GM19463 (cell line): ENCODE measurements around the gene KLHDC8A.

Experiments
- ATAC-seq: cut with Tn5 transposase; IDR thresholded peaks from one replicate; pipeline ENCODE4 v1.9.1; 2021; ENCODE audit warnings: mild to moderate bottlenecking, moderate library complexity; ENCODE audit not compliant: unreplicated experiment

KLHDC8A gene

DNA sequence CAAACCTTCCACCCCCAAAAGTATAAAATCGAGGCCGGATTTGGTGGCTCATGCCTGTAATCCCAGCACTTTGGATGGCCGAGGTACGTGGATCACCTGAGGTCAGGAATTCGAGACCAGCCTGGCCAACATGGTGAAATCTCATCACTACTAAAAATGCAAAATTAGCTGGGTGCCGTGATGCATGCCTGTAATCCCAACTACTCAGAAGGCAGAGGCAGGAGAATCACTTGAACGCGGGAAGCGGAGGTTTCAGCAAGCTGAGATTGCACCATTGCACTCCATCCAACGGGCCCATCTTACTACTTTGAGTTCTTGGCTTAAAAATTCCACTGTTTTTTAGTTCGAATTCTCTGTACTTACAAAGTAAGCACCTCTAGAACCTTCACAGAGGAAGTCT is 11.0 kb downstream of the KLHDC8A start:
- no peak for ATAC-seq

DNA sequence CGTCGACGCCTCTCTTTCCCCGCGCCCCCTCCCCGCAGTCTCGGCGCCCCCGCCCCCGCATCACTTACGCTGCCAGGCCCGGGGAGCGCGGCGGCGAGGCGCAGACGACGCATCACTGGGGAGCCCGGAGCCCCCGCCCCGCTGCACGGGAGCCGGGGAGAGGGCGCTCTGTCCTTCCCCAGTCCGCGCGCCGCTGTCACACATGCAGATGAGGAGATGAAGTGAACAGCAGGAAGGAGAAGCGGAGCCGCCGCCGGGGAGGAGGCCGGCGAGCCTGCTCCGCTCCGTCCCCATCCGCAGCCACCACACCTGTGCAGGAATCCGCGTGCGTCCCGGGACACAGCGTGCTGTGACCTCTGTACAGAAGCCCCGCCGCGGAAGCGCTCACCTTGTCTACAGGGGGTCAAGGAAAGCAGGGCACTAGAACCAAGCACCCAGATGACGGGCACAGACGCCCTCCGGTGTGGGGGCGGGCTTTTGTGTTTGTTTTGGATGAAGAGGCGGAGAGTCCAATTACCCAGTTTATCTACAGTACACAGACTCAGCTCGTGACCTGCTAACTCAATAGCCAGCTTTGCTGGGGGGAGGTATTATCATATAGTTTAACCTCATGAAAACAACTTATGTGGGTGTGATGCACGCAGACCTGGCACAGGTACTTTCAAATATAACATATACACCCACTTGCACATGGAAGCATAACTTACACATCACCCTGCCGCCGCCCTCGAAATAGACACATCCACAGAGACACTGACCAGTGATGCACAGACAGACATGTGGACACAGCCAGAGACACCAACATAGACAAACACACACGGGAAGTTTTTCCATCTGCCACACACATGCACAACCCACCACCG is 12.4 kb downstream of the KLHDC8A start:
- no peak for ATAC-seq

DNA sequence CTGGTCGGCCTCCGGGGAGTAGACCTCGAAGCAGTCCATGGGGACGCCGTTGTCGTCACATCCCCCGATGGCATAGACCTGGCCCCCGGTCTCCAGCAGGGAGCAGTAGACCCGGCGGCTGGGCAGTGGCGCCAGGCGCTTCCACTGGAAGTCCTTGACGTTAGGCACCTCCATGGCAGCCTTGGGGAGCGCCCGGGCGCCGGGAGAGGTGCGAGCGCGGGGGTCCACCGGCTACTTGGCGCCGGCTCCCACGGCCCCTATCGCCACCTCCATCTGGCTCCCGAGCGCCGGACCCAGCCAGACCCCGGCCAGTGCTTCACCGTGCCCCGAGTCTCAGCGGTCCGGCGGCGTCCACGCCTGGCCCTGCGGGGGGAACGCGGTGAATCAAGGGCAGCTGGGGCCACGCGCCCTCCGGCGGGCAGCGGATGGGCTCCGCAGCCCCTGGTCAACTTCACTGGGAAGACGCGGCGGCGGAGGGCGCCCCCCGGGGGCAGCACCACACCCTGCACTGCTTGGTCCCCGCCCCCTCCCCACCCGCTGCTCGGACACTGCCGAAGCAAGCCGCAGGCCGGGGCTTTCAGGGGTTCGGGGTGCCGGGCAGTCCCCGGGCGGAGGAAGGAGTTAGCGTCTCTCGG is 13.2 kb downstream of the KLHDC8A start:
- ATAC-seq = no peak

DNA sequence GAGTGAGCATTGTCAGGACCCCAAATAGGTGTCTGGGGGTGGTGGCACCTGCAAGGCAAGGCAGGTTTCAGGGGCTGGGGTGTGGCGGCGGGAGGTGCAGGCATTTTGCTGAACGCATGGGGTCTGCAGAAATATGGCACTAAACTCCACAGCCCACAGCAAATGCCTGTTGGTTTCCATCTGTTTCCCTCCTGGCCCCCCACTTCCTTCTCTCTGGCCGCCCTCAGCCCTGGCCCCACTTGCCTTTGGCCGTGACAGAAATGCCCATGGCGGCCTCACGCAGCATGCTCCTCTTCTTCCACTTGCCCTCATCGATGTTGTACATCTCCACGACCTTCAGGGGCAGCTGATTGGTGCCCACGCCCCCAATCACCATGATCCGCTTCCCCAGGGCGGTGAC is 13.7 kb downstream of the KLHDC8A start:
- no peak for ATAC-seq

DNA sequence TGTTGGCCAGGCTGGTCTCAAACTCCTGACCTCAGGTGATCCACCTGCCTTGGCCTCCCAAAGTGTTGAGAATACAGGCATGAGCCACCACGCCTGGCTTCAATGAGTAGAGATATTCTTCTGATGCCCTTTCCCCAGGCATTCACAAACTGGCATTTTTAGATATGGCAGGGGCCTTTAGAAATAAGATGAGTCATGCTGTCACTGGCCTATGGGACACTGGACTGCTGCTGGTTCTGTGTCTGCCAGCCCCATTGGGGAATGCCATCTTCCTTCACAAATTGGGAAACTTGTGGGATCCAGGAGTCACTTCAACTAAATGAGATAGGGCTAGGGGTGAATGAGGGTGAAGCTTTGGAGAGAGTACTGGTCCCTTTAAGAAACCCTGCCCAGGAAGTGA is 16.0 kb downstream of the KLHDC8A start:
- ATAC-seq = no peak

DNA sequence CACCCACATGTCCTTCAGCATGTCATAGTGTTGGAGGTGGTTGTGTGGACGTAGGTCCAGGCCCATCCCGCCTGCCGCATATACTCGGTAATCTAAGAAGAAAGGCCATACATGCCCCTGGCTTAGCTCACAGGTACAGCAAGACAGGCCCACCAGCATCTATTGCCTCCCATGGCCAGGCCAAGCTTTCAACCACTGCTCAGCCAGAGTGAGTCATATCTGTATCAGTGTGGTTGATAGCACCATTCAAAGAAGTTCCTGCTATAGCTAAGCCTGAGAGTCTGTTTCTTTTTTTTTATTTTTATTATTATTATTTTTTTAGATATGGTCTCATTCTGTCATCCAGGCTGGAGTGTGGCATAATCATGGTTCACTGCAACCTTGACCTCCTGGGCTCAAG is 17.0 kb downstream of the KLHDC8A start:
- peak; percentile 56 for ATAC-seq

DNA sequence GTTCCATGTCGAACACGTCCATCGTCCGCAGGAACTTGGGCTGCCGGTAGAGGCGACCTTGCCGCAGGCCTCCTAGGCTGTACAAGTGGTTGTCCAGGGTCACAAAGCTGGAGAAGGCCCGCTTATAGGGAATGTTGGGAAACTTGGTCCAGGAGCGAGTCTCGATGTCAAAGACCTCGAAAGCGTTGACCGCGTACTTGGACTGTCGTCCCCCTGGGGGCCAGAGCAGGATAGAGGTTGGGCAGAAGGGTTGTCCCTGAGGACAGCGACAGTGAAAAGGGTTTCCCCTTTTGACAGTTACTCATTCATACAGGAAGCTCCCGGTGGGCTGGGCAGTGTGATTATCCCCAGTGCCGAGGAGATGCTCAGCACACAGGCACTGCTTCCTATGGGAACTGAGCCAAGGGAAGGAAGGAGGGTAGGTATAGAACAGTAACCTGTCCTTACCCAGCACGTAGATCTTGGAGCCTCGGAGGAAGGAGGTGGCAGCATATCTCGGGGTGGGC is 17.5 kb downstream of the KLHDC8A start:
- no peak for ATAC-seq

DNA sequence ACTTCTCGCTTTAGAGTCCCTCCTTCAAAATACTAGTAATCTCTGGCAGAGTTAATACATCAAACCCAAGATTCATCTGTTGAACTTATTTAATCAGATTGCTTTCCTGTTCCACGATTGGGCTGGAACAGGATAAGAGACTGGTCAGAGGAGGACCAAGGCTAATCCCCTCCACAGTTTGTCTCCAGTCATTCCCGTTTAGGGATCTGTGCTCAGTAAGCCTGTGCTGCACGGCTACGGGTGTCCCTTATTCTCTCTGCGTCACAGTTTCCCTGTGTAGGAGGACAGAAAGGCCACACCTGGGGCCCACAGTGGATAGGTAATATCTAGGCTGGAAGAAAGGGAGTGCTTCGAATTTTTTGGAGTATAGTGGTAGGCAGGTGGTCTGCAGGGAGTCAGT is 18.7 kb downstream of the KLHDC8A start:
- no peak for ATAC-seq

DNA sequence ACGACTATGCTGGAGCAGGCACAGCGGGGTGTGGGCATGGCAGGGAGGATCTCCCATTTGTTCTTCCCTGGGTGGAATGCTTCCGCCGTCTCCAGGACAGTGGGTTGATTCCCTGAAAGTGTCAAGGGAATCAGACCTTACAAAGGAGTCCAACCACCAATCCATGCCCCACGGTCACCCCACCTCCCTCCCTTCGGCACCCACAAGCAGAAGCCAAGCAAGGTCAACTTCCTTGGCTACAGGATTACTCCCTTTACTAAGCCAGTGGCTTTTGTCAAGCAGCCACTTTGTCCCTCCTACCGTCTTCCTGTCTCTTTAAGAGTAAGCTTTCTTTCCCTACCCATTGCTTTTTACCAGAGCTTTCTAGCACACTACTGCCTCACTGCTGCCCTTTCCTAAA is 19.2 kb downstream of the KLHDC8A start:
- no peak for ATAC-seq

DNA sequence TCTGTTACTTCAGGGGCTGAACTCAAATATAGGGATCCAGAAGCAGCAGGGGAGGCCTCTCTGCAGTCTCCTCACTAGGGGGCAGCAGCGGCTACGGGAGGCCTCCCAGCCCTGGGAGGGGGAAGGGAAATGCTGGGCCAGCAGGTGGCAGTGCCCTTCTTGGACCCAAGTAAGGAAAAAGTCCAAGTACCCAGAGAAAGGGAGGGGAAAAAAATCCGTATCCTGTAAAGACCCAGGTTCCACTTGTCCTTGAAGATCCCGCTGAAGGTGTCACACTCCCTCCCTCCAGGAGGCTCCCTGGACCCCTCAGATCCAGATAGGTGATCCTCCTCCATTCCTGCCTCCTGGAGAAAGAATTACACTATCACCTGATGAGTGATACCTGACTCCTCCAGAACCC is 21.0 kb downstream of the KLHDC8A start:
- ATAC-seq = peak; percentile 56

DNA sequence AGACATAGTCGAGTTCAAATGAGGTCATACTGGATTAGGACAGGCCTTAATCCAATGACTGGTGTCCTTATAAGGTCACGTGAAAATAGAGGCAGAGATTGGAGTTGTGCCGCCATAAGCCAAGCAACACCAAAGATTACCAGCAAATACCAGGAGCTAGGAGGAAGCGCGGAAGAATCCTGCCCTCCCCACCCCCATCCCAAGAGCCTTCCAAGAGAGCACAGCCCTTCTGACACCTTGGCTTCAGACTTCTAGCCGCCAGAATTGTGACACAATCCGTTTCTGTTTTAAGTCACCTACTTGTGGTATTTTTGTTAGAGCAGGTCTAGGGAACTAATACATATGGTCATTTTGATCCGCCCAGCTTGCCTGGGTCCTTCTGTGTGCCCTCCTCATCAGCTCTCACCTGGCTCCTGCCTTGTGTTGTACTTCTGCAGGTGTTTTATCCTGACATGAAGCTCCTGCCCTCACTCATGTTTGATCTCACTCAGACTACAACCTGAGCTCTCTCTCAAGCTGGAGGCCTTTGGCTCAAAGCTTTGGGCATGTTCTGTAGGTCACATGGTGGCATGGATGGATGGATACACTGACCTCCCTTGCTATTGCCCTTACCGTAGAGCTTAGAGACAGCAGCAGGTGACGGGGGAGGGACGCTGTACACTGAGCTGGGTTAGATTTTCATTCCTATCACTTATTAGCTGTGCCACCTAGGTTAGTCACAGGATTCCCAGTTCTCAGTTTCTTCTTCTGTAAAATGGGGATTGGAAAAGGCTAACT is 24.5 kb downstream of the KLHDC8A start:
- ATAC-seq = no peak

DNA sequence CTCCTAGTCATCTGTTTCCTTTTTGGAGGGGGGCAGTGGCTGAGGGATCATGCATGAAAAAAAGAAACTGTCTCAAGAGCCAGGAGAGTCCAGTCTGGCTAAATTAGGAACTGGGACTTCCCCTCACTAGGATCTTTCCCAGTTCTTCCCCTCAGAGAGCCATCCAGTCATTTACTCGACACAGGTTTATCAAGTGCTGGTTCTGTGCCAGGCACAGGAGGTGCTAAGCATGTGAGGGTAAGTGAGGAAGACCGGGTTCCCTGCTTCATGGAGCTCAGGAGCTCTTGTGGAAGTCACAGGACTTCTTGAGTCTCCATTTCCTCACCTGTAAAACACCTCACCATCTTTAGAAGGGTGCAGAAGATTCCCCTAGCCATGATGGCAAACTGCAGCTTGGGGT is 26.6 kb downstream of the KLHDC8A start:
- no peak for ATAC-seq

DNA sequence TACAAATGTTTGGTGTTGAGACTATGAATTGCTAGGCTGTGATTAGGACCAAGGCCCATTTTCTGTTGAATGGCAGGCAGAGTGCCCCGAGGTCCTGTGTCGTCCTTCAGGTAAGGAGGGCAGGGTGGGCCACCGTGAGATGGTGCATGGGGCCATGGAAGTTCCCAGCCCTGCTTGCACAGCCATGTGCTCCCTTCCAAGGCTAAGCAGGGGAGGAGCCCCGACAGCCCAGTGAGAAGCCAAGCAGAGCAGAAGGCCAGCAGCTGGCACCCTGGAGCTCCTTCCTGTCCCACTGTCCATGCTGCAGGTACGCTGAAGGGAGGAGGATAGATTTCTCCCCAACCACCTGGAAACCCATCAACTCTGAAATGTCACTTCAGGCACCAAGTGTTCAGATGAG is 27.0 kb downstream of the KLHDC8A start:
- no peak for ATAC-seq

DNA sequence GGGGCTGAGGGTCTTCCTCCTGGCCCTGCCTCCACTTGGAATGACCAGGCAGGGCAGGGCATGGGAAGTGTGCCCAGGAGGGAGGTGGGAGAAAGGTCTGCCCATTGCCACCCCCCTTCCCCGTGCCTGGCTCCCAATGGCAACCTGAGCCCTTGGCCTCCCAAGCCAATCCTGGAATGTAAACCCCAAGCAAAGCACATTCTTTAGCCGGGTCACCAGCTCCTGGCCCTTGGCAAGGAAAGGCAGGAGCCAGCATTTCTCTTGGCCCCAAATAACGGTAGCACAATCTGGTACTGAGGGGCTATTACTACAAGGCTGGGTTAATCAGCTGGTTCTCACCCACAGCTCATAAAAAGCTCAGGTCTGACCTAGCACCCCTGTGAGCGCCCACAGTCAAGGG is 28.2 kb downstream of the KLHDC8A start:
- no peak for ATAC-seq

DNA sequence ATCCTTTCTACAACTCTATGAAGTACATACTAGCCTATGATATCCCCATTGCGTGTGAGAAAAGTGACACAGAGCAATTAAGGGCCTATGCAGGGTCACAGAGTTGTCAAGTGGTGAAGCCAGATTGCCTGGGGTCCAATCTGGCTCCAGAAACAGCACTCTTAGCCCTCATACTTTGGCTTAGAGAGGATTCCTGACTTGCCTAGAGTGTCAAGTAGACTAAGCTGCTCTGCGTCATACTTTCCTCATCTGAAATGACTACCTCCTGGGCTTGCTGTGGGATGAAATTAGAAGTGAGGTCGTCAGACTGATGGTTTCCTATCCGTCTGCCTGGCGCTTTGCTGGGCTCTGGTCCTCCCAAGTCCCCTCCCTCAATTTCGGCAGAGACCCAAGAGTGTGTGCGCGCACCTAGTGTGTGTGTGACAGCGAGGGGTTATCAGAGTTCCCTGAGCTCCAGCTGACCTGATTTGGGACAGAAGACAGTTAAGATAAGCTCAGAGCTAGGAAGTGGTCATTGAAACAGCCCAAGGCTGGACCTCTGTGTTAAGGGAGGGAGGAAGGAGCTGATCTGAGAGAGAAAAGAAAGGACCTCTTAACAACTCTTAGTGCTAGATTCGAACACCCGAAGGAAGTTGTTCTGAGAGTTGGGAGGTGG is 29.8 kb downstream of the KLHDC8A start:
- ATAC-seq = no peak

DNA sequence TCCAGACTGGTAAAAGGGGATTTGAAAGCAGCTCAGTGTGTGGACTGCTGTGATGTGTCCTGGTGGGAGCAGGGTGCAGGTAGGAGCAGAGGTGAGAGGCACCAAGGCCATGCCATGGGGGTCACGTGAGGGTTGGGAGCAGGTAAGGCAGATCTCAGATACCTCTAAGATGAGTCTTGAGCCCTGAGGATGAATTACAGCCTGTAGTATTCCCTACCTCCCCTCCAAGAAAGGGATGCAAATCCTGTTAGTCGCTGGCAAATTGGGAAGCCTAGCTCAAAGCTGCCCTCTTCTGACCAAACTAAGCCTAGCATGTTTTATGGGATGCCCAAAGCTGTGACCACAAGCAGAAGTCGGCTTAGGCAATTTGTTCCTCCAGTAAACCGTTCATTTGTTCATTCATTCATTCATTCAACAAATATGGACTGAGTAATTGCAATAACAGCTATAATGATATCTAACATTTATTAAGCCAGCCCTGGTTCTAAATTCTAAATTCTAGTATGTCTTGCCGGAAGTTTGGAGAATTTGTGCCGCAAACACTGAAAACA is 31.3 kb downstream of the KLHDC8A start:
- no peak for ATAC-seq

DNA sequence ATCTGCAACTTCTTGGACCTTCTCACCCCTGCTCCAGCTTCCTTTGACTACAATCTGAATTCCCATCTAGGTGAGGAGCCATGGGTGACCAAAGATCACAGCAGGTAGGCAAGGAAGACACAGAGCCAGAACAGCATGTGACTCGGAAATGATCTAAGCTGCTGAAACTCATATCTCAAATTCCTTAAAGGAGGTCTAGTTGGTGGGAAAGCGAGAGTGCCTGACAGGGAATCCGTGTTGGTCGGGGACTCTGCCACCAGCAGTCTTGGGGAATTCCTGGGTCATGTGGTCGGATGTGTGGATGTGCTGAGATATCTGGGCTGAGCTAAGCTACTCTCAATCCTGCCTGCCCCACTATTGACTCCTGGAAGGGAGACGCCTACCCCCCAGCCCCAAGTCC is 31.9 kb downstream of the KLHDC8A start:
- ATAC-seq = no peak

DNA sequence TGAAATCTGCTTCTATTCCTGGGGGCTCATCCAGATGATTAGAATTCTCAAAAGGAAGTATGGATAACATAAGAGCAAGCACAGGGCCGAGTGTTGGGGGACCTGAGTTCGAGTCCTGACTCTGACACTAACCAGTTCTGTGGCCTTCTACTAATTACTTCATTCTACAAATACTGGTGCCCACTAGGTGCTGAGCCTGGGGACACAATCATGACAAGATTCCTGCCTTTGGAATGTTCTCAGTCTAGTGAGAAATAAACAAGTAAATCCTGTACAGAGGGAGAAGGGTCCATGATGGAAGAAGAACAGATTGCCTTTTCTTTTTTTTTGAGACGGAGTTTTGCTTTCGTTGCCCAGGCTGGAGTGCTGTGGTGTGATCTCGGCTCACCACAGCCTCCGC is 32.9 kb downstream of the KLHDC8A start:
- ATAC-seq = no peak

DNA sequence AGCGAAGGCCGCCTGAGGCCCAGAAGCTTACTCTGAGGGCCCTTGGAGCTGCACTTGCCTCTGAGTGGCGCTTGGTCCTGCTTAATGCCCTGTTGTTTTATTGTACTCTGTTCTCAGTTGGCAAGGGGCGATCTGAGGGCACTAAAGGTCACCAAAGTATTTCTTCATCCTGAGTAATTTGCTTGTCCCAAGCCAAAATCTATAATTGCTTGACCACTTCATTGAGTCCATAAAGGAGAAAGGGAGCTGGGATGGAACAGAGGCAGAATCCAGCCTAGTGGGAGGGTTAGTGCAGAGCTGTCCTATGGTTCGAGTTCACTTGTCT is 34.8 kb downstream of the KLHDC8A start:
- ATAC-seq = no peak

DNA sequence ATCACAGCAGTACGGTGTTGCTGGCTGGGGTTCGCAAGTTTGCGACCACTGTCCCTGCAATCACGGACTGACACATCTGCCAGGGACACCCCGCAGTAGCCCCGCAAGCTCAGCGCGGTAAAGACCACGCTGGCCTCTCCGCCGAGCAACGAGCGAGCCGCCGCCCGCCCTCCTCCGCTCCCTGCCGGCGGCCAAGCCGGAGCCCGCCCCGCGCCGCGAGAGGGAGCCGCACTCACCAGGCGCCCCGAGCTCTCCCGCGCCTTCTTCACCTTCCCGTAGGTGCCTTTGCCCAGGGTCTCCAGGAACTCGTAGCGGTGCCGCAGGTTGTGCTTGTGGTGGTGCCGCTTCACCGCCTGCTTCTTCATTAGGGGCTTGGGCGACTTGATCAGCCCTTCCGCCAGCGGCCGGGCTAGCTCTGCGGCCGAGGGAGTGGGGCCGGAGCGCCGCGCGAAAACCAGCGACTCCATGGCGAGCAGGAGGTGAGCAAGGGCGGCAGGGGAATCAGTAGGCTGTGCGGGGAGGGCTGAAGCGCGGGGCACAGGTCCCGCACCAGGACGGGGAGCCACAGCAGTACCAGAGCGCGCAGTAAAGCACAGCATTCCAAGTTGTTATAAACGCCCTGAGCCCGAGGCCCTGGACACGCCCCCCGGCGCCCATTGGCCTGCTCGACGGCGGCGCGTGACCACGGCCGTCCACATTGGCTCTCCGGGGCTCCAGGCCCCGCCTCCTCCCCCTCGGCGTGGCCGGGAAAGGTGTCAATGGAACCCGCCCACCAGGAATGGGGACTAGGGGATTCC is 35.4 kb downstream of the KLHDC8A start, which contains the start of gene NUAK2:
TSS of gene NUAK2 (minus strand) at position 584 of the 797 bp plus-strand sequence. CDS start at position 467, 117 bp downstream.
- no peak for ATAC-seq
